ENCODE measurements around the gene HINT1.

The HINT1 gene

GRCh38 chr5:131109540-131110255 is 55.4 kb downstream of the HINT1 start:
- TF ChIP-seq SIN3A (IDR thresholded peaks at IDR 0.05; ENCODE audit: borderline replicate concordance, insufficient read depth, low read length) (no peak), TAF1 (IDR thresholded peaks at IDR 0.05; ENCODE audit: borderline replicate concordance, insufficient read depth, low read length) (no peak), FOXP2 (optimal IDR thresholded peaks at IDR 0.05; ENCODE audit: borderline replicate concordance, extremely low read depth, extremely low read length, insufficient read depth) (no peak), REST (IDR thresholded peaks at IDR 0.05; ENCODE audit: insufficient read depth in 1 of 2, low read depth in 2 of 2, low read length in 2 of 2) (no peak), POLR2AphosphoS5 (IDR thresholded peaks at IDR 0.05; ENCODE audit: low read depth, low read length) (no peak)
